T-helper 1 cell (primary cell): ENCODE data around the gene SSR4.
A peak's percentile ranks its signal among the peaks of the same experiment; 100 is the strongest.
"Not testable (repeated sequence)": the region's sequence is repeated elsewhere in the genome, so short reads cannot be mapped to it uniquely, and the experiment has no call there.

Experiments used
- DNase-seq, 5 donors: peaks; one replicate each; pipeline ENCODE4 v3.0.0-alpha.2; 2012 to 2020

The SSR4 gene

DNA sequence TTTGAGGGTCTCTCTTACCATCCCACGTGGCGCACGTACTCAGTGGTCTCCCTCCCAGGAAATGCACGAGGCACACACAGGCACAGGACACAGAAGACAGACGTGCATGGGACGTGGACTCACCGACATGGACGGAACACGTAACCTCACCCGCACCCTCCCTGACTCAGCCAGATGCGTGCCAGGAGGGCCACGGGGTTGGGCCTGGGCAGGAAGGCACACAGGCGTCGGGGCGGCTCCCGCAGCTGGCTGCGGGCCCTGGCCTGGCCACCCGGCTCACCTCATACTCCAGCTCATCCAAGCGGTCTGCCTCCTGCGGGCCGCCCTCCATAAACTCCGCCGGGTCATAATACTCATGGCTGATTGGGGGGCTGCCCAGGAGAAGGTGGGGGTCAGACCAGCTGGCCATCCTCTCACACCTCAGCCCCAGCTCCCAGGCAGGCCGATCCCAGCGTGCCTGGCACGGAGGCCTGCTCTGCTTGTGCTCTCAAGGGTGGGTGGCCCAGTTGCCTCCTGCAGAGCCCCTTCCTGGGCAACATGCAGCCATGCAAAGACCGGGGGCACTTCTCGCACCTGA is 12.6 kb downstream of the SSR4 start:
- no peak for DNase-seq

DNA sequence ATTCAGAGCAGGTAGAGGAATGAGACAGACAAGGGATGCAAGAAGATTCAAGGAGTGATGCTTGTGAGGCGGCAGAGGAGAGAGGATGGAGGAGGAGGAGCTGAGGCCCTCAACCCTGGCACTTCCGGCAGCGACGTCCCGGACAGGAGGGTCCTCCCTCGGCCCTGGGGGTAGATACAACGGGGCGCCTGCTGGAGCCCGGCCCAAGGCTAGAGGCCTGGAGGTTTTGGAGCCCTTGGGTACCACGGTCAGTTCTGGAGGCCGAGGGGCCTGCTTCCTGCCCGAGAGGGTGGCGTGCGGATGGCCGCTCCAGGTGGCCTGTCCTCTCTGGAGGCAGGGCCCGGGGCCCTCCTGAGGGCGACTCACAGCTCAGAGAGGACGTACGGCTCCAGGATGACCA is 13.5 kb downstream of the SSR4 start:
- no peak for DNase-seq

DNA sequence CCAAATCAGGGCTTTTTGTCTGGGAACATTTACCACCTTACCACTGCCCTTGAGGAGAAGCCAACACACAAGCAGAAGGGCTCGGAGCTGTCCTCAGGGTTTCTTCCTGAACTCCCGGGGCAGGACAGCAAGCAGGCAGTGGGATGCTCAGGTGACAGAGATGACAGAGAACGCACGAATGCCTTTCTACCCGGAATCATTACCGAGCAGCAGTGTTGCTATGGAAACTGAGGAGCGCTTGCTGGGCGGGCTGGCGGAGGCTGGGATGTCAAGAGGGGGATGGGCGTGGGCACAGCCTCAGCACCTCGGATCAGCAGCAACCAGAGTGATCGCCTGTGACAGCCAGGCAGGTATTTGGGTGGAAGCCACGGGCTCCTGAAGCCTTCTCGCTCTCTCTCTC is 17.8 kb downstream of the SSR4 start:
- no peak for DNase-seq

DNA sequence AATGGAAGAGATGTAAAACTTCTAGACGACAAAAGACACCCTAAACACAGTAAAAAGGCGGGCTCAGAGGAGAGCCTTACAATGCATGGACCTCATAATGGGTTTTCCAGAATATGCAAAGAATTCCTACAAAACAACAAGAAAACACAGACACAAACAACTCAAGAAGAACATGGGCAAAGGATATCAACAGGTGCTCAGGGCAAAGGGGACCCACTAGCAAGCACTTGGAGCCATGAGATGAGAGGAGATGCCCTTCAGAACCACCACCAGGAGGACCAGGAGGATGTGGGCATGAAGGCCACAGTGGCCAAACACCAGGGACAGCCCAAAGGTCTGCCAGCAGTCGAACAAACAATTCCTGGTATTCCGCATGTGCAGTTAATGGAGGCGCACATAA is 18.7 kb downstream of the SSR4 start:
- no peak for DNase-seq

DNA sequence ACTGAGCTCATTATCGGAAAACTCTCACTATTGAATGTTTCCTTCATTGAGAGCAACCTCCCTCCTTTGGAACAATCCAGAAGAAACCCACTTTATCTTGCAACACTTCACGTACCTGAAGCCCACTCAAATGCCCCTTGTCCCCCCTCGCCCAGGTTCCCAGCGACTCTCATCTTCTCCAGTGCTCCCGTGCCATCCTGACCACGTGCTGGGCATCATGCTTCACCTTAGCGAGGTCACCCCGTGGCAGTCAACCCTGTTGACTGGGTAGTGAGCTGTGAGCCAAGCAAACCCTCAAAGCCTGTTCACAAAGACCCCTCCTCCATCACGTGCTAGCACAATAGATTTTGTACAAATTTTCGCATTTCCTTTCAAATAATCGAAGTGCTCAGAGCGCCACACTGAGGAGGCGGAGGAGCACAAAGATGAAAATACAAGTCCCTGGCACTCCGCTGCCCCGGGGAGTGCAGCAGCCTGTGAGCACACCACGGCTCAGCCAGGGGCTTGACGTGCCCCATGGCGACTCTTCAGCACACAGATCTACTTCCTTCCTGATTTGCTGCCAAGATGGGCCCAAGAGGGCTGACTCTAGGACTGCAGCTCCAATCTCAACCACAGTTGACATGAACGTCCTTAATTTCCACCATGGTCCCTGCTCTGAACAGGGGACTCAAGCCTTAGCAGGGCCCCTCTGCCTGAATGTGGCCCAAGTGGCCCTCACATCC is 20.3 kb downstream of the SSR4 start:
- DNase-seq = no peak

DNA sequence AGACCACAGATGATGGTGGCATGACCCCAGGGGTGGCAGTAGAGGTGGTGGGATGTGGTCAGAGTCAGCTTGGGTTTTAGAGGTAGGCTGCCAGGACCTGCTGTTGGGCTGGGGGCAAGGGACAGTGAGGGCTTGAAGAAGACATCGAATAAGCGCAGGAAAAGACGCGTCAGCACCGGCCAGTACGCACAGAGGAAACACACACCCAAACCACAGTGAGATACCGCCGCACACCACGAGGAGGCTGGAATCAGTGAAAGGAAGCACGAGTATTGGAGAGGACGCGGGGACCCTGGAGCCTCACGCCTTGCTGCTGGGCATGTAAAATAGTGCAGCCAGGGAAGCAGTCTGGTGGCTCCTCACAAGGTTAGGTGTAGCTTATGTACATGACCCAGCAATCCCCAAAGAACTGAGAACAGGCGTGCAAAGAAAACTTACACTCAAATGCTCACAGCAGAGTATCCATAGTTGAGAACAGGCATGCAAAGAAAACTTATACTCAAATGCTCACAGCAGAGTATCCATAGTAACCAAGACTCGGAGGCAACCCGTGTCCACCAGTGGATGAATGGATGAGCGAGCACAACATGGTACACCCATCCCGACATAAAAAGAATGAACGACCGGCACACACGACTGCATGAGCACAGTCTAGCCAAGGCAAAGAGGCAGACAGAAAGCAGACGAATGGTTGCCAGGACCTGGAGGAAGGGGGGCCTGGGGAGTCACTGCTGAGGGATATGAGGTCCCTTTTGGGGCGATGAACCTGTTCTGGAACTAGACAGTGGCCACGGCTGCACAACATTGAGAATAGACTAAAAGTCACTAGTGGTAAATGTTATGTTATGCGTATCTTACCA is 22.6 kb downstream of the SSR4 start:
- DNase-seq = peak in 3 of 5 donors; percentile 16 to 45 (median 27)

DNA sequence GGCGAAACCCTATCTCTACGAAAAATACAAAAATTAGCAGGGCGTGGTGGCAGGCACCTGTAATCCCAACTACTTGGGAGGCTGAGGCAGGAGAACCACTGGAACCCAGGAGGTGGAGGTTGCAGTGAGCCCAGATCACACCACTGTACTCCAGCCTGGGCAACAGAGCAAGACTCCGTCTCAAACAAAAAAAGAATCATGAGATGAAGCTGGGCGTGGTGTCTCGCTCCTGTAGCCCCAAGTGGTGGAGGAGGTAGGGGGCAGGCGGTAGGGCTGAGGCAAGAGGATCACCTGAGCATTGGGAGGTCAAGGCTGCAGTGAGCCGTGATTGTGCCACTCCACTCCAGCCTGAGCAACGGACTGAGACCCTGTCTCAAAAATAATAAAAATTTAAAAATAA is 23.6 kb downstream of the SSR4 start:
- not testable (repeated sequence) for DNase-seq

DNA sequence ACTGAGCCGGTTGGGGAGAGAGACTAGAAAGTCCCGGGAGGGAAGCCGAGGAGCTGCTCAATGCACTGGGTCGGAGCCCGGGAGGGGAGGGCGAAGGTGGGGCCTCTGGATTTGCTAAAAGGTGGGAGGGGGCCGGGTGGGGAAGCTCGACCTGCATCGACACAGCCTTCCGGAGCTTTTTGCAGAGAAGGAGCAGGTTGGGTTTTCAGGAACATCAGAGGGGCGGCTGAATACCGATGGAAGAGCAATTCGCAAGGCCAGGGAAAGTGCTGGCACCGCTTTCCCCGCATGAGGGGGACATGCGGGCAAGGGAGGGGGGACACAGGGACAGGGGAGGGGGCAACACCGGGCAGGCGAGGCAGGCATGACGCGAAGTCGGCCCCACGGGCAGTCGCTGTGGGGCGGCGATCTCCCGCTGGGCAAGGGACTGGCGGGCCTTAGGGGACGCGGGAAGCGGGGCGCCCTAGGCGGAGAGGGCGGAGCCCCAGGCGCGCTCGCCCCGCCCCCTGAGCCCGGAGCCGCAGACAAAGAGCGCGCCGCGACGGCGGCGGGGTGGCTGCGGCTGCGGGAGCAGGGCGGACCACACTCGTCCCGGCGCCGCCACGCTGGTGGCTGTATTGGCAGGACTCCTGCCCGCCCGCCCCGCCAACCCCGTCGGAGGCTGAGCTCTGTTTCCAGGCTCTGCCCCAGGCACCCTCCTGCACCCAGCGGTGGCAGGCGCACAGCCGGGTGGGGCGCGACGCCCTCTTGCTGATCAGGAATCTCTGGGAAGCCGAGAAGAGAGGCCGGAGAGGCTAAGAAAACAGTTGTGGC is 24.3 kb downstream of the SSR4 start:
- peak; percentile 35 to 63 (median 48) for DNase-seq

DNA sequence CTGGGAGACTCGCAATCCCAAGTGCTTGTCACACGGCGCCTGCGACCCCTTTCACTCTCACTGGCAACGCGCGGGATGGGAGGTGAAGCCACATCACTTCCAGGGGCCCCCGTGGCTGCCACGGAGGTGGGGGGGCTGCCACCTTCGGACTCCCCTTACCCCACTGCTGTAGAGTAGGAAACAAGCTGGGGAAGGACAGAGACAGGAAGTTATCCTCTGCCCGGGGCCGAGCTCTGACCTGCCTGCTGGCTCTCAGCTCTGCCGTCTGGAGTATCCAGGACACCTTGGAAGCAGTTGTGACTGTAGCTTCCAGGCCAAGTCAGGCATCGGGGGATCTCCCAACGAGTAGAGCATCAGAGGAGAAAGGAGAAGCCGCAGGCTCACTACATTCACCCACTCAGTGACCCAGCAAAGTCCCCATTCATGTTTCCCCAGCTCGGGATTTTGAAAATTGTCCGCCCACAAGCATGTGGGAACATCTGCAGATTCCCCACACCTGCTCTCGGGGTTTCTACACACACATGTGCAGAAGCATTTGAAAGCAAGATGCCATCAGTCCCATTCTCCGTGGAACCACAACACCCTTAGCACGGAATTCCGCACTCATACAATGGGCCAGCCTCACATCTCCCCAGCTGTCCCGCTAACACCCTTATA is 25.0 kb downstream of the SSR4 start:
- no peak for DNase-seq

DNA sequence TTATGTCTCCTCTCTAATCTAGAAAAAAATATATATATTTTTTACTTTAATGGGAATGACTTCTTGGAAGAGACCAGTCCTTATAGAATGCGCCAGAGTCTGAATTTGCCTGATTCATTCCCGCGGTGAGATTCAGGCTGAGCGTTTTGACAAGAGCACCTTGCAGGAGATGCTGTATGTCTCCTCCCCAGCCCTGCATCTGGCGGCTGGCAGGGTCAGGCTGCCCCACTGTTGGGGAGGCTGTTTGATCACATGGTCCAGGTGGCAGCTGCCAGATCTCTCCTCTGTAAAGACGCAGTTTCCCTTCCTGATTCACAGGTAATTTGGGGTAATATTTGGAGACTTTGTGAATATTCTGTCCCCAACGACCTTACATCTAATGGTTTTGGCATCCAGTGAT is 26.1 kb downstream of the SSR4 start:
- DNase-seq = no peak

DNA sequence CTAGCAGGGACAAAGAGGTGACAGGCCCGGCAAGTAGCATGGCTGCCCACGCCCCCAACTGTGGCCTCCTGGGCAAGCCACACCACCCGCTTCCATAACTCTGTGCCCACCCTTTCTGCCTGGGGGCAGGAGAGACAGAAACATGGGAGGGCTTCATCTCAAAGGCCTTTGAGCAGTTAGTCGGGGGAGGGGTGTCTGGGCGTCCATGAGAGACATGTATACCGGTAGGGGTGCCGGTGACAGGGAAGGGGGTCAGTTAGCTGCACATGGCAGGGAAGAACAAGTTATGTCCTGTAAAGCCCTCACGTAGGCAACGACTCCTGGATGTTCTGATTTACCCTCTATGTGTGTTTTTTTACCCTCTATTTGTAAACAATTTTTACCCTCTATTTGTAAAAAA is 26.6 kb downstream of the SSR4 start:
- DNase-seq = no peak

DNA sequence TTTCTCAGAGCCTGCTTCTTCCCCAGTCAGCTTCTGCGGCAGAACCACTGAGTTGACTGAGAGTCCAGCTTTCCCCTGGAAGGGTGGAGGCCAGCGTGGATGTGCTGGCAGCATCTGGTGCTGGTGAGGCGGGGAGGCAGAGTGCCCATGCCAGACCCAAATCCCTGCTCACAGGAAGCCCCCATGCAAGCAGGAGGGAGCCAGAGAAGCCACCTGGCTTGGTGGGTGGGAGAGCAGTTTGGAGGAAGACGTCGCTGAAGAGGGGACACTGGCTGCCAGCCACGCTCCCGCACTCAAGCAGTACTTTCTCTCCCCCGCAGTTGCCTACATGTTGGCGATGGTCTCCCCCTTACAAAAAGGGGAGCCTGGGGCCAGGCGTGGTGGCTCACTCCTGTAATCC is 29.9 kb downstream of the SSR4 start:
- DNase-seq = no peak

DNA sequence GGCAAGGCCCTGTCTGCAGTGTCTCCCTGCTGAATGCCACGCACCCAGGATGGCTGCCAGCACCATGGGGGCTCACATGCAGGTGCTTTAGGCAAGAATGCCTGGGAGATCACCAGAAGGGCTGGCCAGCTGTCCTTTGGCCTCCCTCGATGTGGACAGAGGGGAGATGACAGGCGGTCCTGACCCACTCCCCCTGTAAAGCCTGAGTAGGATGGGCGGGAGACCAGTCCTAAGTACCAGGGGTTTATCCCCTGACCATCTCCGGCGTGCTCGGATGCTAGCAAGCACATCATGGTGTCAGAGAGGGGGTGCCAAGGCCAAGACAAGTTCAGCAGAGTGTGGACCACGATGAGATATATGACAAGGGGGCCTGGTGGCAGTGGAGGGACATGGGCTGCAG is 30.6 kb downstream of the SSR4 start:
- no peak for DNase-seq

DNA sequence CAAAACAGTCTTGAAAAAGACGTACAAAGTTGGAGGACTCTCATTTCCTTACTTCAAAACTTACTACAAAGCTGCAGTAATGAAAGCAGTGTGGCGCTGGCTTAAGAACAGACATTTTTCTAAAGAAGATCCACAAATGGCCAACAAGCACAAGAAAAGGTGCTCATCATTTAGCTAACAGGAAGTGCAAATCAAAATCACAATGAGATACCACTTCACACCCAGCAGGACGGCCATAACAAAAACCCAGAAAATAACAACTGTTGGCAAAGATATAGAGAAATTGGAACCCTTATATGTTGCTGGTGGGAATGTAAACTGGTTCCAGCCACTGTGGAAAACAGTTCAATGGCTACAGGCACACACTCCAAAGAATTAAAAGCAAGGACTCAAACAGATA is 32.5 kb downstream of the SSR4 start:
- DNase-seq = no peak

DNA sequence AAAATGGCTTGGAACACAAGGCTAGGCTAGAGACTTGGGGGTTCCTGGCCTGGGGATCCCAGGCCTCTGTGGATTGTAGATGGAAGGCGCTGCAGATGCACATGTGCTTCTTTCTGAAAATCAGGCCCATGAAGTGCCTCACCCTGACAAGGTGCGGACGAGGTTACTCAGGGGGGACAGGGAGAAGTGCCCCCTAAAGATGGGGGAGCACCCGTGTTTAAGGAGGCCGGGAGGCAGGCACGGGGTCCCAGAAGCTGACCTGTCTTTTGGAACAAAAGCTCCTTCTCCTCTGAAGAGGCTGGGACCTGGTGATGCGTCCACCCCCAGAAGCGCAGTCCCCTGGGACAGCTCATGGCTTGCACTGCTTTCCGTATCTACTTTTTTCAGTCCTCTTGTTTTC is 33.4 kb downstream of the SSR4 start:
- DNase-seq = no peak

DNA sequence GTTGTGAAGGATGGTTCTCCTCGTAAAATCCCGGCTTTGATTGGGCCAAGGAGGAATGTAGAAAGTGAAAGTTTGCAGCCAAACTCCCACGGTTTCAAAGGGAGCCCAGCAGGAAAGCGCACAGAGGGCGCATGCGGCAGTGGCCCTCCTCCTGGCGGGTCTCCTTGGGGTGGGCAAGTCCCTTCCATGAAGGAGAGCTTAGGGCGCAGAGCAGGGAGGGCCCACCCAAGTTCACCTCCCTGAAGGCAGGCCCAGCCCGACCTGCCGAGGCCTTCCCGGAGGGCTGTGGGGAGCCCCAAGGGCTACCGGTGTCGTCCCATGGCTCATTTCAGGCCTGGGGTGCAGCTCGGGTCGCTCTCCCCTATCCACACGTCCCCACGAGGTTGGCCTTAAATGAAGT is 33.8 kb downstream of the SSR4 start:
- DNase-seq = no peak

DNA sequence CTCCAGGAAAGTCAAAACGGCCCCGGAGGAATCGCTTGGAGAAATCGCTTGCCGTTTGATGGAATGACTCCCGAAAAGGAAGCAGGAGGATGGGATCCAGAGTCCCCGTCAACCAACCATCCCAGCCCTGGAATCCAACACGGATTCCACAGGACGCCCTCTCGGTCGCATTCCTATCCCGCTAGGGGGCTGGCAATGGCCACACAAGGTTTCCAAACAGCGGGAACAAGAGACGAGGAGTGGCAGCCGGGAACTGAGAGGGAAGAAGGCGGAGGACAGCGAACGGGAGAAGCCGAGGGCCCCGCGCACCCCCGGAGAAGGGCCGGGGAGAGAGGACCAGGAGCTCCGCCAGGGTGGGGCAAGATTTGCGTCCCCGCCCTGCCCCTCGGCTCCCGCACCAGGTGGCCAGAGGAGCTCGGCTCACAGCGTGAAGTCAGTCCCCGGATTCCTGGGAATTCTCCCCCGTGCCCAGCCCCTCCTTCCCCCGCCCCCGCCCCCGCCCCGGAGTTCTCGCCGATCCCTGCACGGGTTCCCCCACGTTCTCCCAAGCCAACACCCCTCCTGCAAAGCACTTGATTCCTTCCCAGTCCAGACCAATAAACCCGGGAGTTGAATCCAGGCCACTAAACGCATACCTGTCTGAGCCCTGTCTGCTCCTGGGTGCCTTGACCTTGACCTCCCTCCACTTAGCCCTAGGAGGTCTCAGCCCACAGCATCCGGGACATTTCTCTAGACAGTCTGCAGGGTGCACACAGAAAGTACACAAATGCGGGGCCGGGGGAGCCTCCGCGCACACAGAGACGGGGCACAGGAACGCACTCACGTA is 34.5 kb downstream of the SSR4 start:
- no peak for DNase-seq

DNA sequence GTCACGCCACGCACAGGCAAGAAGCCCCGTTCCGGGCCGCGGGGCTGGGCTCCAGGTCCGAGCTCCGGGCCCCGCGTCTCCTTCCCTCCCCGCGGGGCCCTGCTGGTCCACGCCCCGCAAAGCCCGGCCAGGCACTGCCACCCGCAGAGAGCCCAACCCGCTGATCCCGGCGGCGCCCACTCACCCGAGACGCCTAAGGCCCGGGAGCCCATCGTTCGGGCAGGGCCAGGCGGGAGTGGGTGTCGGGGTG is 35.0 kb downstream of the SSR4 start:
- no peak for DNase-seq

DNA sequence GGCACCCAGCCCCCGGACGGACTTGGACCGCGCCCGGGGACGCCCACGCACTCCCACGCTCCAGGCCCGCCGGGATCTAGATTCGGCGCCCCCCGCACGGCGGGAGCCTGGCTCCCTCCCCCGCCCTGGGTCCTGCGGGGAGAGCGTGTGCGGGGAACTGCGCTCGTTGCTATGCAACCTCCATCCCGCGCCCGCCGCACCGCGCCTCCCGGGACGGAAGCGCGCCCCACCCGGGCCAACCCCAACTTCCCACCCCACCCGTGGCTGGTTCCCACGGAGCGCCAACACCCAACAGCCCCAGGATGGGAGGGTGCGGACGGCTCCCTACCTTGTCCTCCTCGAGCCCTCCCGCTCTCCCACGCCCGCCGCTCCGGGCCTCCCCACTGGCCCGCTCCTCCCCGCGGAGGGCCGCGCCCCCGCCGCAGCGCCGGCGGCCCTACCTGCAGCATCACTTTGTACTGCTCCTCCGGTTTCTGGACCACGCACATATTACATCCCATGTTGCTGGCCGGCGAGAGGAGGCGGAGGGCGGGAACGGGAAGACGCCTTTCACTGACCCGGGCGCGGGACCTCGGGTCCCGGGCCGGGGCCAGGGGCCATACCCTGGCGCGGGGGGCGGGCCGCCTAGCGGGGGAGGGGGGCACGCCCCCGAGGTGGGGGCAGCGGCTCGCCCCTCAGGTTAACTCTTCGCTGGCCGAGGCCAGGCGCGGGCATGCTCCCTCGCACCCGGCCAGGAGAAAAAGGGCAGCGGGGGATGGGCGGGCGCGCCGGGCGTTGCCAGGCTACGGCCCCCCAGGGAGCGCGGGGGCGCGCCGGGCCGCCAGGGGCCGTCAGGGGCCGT is 35.6 kb downstream of the SSR4 start, which contains the start of gene PDZD4:
PDZD4 (minus strand) TSS at position 746 of the 841 bp plus-strand sequence; CDS start at position 500, 246 bp downstream.
- DNase-seq = no peak

DNA sequence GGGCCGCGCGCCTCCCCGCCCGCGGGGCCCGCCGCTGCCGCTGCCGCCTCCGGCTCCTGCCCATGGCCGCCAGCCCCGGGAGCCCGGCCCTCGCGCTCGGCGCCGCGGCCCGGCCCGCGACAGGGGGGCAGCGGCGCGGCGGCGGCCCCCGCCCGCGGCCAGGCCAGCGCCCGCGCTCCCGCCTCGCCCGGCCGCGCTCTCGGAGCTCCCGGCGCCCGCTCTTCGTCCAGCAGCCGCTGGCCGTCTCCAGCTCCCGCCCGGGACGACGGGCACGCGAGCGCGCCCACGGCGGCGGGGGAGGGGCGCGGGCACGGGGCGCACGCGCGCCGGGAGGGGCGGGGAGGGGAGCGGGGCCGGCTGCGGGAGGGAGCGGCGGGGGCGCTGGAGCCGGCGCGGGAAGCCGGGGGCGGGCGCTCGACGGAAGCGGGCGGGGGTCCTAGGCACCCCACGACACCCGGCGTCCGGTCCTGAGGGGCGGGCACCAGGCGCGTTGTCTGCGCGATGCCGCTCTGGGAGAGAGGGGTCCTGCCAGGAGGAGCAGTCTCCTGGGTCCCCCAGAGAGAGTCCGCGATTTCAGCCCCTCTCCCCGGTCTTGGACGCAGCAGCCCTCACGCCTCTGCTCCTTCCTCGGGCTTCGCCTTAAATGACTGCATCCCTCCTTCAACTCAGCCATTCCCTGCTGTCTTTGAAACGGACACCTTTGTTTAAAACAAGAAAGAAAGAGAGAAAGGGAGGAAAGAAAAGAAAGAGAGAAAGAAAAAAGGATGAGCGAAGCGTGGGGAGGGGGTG is 36.4 kb downstream of the SSR4 start:
- DNase-seq = no peak
